ENCODE results near the gene UCK2. TPM values are rescaled to one million over a fixed set of nuclear protein-coding genes. Genes with fewer than 3 reads are reported as not detected.

The UCK2 gene
- total RNA-seq, 1 experiment from 2014 or later, result 77.9 TPM

- H4K91ac ChIP-seq (ENCODE audit: insufficient read length, low read depth, low read length), result no peak overlapping the region
- no peaks in the 10 kb centered on the region for H3K4me1 ChIP-seq (ENCODE audit: insufficient read depth, low read length)
- no peaks in the 10 kb centered on the region for H4K20me1 ChIP-seq (ENCODE audit: control insufficient read depth, insufficient read depth, insufficient read length)
- no peak overlapping the region for H3T11ph ChIP-seq (ENCODE audit: low read length)
- H3K9me3 Mint-ChIP-seq, result no peaks in the 10 kb centered on the region
- H2BK20ac ChIP-seq (ENCODE audit: low read depth, low read length, poor library complexity, severe bottlenecking), result no peak overlapping the region
- H3K9me3 ChIP-seq (ENCODE audit: control insufficient read depth, low read depth, low read length), result no peaks in the 10 kb centered on the region
- no peak overlapping the region for H3K14ac ChIP-seq (ENCODE audit: insufficient read depth, low read length)
- H2AK5ac ChIP-seq (ENCODE audit: insufficient read length, low read length), result no peak overlapping the region
- no peaks in the 10 kb centered on the region for H3K4me1 Mint-ChIP-seq
- H2BK15ac ChIP-seq (ENCODE audit: low read depth, low read length), result no peak overlapping the region
- H3K23me2 ChIP-seq (ENCODE audit: insufficient read length, low read depth, low read length, poor library complexity, severe bottlenecking), result no peaks in the 10 kb centered on the region
- H4K8ac ChIP-seq (replicated peaks; ENCODE audit: insufficient read length, low read depth, low read length), result no peak overlapping the region
- no peak overlapping the region for H3K4me3 Mint-ChIP-seq
- WGBS (ENCODE audit: extremely low coverage, insufficient read length, low lambda C conversion rate), result no CpG with 5 or more reads among the region's 3 CpGs
- H2BK5ac ChIP-seq (ENCODE audit: insufficient read length, low read length), result no peak overlapping the region
- TF ChIP-seq CTCF (conservative IDR thresholded peaks at IDR 0.05), result no peak
- H3K23ac ChIP-seq (ENCODE audit: insufficient read length, low read depth, low read length), result no peak overlapping the region
- no peak overlapping the region for H3K27ac Mint-ChIP-seq
- H3K4ac ChIP-seq (ENCODE audit: low read depth, low read length), result no peak overlapping the region
- no peaks in the 10 kb centered on the region for H3K27me3 ChIP-seq (ENCODE audit: insufficient read depth, low read length)
- no peak overlapping the region for H2BK120ac ChIP-seq (ENCODE audit: low read depth, low read length, poor library complexity, severe bottlenecking)
- H3K4me2 ChIP-seq (ENCODE audit: insufficient read depth, insufficient read length, low read length), result no peak overlapping the region
- H3K27ac ChIP-seq (ENCODE audit: insufficient read length, low read depth, low read length), result no peak overlapping the region
- no peak overlapping the region for H3K56ac ChIP-seq (ENCODE audit: insufficient read length, low read depth, low read length)
- H3K79me2 ChIP-seq (ENCODE audit: insufficient read depth, low read length), result no peaks in the 10 kb centered on the region
- H3K27me3 Mint-ChIP-seq (ENCODE audit: low read depth), result peaks cover 2% of the 10 kb centered on the region; the same call in 1 of the 2 replicates
- H2AFZ ChIP-seq (ENCODE audit: low read length), result no peak overlapping the region
- no peak overlapping the region for H3K9ac ChIP-seq (ENCODE audit: extremely low read depth, insufficient read length, low read length)
- no peak for DNase-seq
- H3K79me1 ChIP-seq (ENCODE audit: insufficient read depth, low read depth, low read length, poor library complexity, severe bottlenecking), result no peaks in the 10 kb centered on the region
- 0 out of 7 replicates have a peak, but pooled peaks cover 0 to 2% (median 0%) of the 10 kb centered on the region in 3 experiments for H3K36me3 Mint-ChIP-seq (ENCODE audit: insufficient read depth in 1 of 3, low read depth in 3 of 3)
- no peak overlapping the region for H2BK12ac ChIP-seq (ENCODE audit: insufficient read length, low read depth, low read length)
- H3K18ac ChIP-seq (ENCODE audit: insufficient read length, low read depth, low read length), result no peak overlapping the region
- no peak overlapping the region for H4K5ac ChIP-seq (ENCODE audit: insufficient read length, low read depth, low read length)
Measured at GRCh38 chr1:165816157-165816556, 11.3 kb upstream of the UCK2 start.
